HEK293 (cell line): ENCODE measurements around the gene TAF6L.

Source experiments
- CTCF ChIA-PET: fragments of 350-600 bp; formaldehyde crosslinking; extraction: SDS; loops from one replicate; lab custom pipeline; 2021; ENCODE audit warnings: antibody characterized with exemption; lab: Yijun Ruan, JAX
- POLR2A ChIA-PET: fragments of 300-600 bp; formaldehyde crosslinking; extraction: SDS; loops from one replicate; lab custom pipeline; 2020; ENCODE audit warnings: antibody characterized with exemption, inconsistent platforms; lab: Yijun Ruan, JAX
- H3K27ac ChIP-seq: fragments of 200-500 bp; sonication (Bioruptor generic); 2 replicates; pipeline ENCODE4 v1.5.1; 2014; ENCODE audit warnings: low read depth, low read length, control low read depth, inconsistent platforms; ENCODE audit errors: extremely low read depth
- H3K36me3 ChIP-seq, 2 experiments: fragments of 200-500 bp in 1 of 2; sonication (Bioruptor generic) in 1 of 2; 1 replicate in 1 of 2; 2 replicates in 1 of 2; pipeline ENCODE4 v1.5.1; 2014 to 2017; ENCODE audit warnings: inconsistent platforms in 2 of 2, low read length in 2 of 2; ENCODE audit not compliant: control insufficient read depth in 2 of 2, insufficient read depth in 1 of 2
- H3K4me1 ChIP-seq: fragments of 200-500 bp; sonication (Bioruptor generic); 2 replicates; pipeline ENCODE4 v1.5.1; 2014; ENCODE audit warnings: mild to moderate bottlenecking, low read length, inconsistent platforms; ENCODE audit not compliant: control insufficient read depth, insufficient read depth
- H3K4me3 ChIP-seq: 2 replicates; pipeline ENCODE4 v1.5.1; 2011; ENCODE audit warnings: low read depth, mild to moderate bottlenecking, control low read depth, low read length, moderate library complexity
- H3K9me3 ChIP-seq: fragments of 200-500 bp; sonication (Bioruptor generic); 2 replicates; pipeline ENCODE4 v1.5.1; 2014; ENCODE audit warnings: low read depth, low read length, inconsistent platforms; ENCODE audit not compliant: control insufficient read depth, insufficient read depth
- KLF10 ChIP-seq: fragments of 450-650 bp; IDR thresholded peaks from 2 replicates; pipeline ENCODE4 v1.5.1; 2018; ENCODE audit warnings: missing biosample characterization, mild to moderate bottlenecking, missing genetic modification characterization
- KLF8 ChIP-seq: fragments of 450-650 bp; formaldehyde crosslinking; IDR thresholded peaks from 2 replicates; pipeline ENCODE4 v1.5.1; 2016; ENCODE audit warnings: missing biosample characterization, missing genetic modification characterization
- KLF9 ChIP-seq: fragments of 450-650 bp; formaldehyde crosslinking; IDR thresholded peaks from 2 replicates; pipeline ENCODE4 v1.5.1; 2016; ENCODE audit warnings: missing biosample characterization, missing genetic modification characterization, low read depth
- SP7 ChIP-seq: fragments of 450-650 bp; formaldehyde crosslinking; IDR thresholded peaks from 2 replicates; pipeline ENCODE4 v1.5.1; 2016; ENCODE audit warnings: missing biosample characterization, missing genetic modification characterization
- TRIM28 ChIP-seq: IDR thresholded peaks from 2 replicates; pipeline ENCODE4 v1.6.1; 2011; ENCODE audit warnings: low read length, control low read depth, borderline replicate concordance
- ZBTB7A ChIP-seq: fragments of 450-650 bp; formaldehyde crosslinking; IDR thresholded peaks from 2 replicates; pipeline ENCODE4 v1.5.1; 2016; ENCODE audit warnings: low read depth, missing biosample characterization, missing genetic modification characterization
- ZFP3 ChIP-seq: fragments of 450-650 bp; formaldehyde crosslinking; IDR thresholded peaks from 2 replicates; pipeline ENCODE4 v1.5.1; 2016; ENCODE audit warnings: low read depth, missing biosample characterization, missing genetic modification characterization
- ZNF132 ChIP-seq: fragments of 450-650 bp; formaldehyde crosslinking; IDR thresholded peaks from 2 replicates; pipeline ENCODE4 v1.5.1; 2017; ENCODE audit warnings: missing biosample characterization, missing genetic modification characterization, borderline replicate concordance
- ZNF433 ChIP-seq: fragments of 450-650 bp; formaldehyde crosslinking; IDR thresholded peaks from 2 replicates; pipeline ENCODE4 v1.5.1; 2016; ENCODE audit warnings: missing biosample characterization, missing genetic modification characterization, low read depth
- ZNF48 ChIP-seq: fragments of 450-650 bp; formaldehyde crosslinking; IDR thresholded peaks from 2 replicates; pipeline ENCODE4 v1.5.1; 2016; ENCODE audit warnings: missing biosample characterization, missing genetic modification characterization
- ZNF510 ChIP-seq: fragments of 450-650 bp; formaldehyde crosslinking; IDR thresholded peaks from 2 replicates; pipeline ENCODE4 v1.5.1; 2018; ENCODE audit warnings: mild to moderate bottlenecking, missing genetic modification characterization, missing biosample characterization; ENCODE audit not compliant: insufficient replicate concordance
- ZNF529 ChIP-seq: fragments of 450-650 bp; formaldehyde crosslinking; IDR thresholded peaks from 2 replicates; pipeline ENCODE4 v1.5.1; 2017; ENCODE audit warnings: missing genetic modification characterization, missing biosample characterization; ENCODE audit not compliant: insufficient replicate concordance
- ZNF544 ChIP-seq: fragments of 450-650 bp; formaldehyde crosslinking; IDR thresholded peaks from 2 replicates; pipeline ENCODE4 v1.5.0; 2017; ENCODE audit warnings: missing biosample characterization, missing genetic modification characterization
- ZNF548 ChIP-seq: fragments of 450-650 bp; formaldehyde crosslinking; IDR thresholded peaks from 2 replicates; pipeline ENCODE4 v1.5.1; 2016; ENCODE audit warnings: missing biosample characterization, missing genetic modification characterization
- TF ChIP-seq, protein P1 (sequence below): fragments of 450-650 bp; formaldehyde crosslinking; IDR thresholded peaks from 2 replicates; pipeline ENCODE4 v1.5.1; 2017; ENCODE audit warnings: missing biosample characterization, missing genetic modification characterization
- TF ChIP-seq, protein P2 (sequence below): fragments of 450-650 bp; formaldehyde crosslinking; IDR thresholded peaks from 2 replicates; pipeline ENCODE4 v1.5.1; 2016; ENCODE audit warnings: missing biosample characterization, missing genetic modification characterization
- TF ChIP-seq, protein P3 (sequence below): fragments of 450-650 bp; formaldehyde crosslinking; IDR thresholded peaks from 2 replicates; pipeline ENCODE4 v1.5.1; 2016; ENCODE audit warnings: missing biosample characterization, missing genetic modification characterization
- TF ChIP-seq, protein P4 (sequence below): fragments of 450-650 bp; formaldehyde crosslinking; IDR thresholded peaks from 2 replicates; pipeline ENCODE4 v1.5.1; 2017; ENCODE audit warnings: missing biosample characterization, missing genetic modification characterization
- TF ChIP-seq, protein P5 (sequence below): fragments of 450-650 bp; formaldehyde crosslinking; IDR thresholded peaks from 2 replicates; pipeline ENCODE4 v1.5.1; 2017; ENCODE audit warnings: missing biosample characterization, missing genetic modification characterization
- TF ChIP-seq, protein P6 (sequence below): fragments of 450-650 bp; formaldehyde crosslinking; IDR thresholded peaks from 2 replicates; pipeline ENCODE4 v1.5.1; 2016; ENCODE audit warnings: missing biosample characterization, missing genetic modification characterization
- TF ChIP-seq, protein P7 (sequence below): fragments of 450-650 bp; formaldehyde crosslinking; optimal IDR thresholded peaks from 2 replicates; pipeline ENCODE3; 2016; ENCODE audit warnings: missing biosample characterization, mild to moderate bottlenecking, missing genetic modification characterization

TAF6L gene

DNA sequence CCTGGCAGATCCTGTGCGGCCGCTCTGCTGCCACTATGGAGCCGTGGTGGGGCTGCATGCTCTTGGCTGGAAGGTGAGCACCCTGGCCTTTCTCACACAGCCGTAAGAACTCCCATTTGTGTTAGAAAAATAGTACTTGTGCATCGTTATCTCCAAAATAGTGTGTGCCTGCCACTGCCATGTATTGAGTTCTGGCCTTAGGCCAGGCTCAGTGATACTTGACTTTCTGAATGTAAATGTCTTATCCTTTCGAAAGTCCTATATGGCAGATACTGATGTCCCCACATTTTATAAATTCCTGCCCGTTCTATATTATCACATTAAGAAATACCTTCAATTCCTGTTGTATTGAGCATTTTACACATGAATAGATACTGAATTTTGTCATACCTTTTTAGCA is 11.6 kb downstream of the TAF6L start:
- ChIA-PET CTCF (no interaction called here), POLR2A (no interaction called here)
- peaks cover 0 to 42% of the 10 kb centered on the region in 2 experiments; a peak in 2 of 3 replicates for H3K36me3 ChIP-seq
- no peaks in the 10 kb centered on the region for H3K4me1 ChIP-seq
- TF ChIP-seq ZNF510 (tag by site-specific recombination), result no peak
- TF ChIP-seq, protein P1, sequence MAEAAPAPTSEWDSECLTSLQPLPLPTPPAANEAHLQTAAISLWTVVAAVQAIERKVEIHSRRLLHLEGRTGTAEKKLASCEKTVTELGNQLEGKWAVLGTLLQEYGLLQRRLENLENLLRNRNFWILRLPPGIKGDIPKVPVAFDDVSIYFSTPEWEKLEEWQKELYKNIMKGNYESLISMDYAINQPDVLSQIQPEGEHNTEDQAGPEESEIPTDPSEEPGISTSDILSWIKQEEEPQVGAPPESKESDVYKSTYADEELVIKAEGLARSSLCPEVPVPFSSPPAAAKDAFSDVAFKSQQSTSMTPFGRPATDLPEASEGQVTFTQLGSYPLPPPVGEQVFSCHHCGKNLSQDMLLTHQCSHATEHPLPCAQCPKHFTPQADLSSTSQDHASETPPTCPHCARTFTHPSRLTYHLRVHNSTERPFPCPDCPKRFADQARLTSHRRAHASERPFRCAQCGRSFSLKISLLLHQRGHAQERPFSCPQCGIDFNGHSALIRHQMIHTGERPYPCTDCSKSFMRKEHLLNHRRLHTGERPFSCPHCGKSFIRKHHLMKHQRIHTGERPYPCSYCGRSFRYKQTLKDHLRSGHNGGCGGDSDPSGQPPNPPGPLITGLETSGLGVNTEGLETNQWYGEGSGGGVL, result no peak
- no peak for TF ChIP-seq ZNF132 (tag by site-specific recombination)
- TF ChIP-seq, protein P2, sequence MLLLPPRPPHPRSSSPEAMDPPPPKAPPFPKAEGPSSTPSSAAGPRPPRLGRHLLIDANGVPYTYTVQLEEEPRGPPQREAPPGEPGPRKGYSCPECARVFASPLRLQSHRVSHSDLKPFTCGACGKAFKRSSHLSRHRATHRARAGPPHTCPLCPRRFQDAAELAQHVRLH (tag by site-specific recombination), result no peak
- H3K9me3 ChIP-seq, result no peaks in the 10 kb centered on the region
- H3K4me3 ChIP-seq, result no peak overlapping the region
- H3K27ac ChIP-seq, result no peak overlapping the region

DNA sequence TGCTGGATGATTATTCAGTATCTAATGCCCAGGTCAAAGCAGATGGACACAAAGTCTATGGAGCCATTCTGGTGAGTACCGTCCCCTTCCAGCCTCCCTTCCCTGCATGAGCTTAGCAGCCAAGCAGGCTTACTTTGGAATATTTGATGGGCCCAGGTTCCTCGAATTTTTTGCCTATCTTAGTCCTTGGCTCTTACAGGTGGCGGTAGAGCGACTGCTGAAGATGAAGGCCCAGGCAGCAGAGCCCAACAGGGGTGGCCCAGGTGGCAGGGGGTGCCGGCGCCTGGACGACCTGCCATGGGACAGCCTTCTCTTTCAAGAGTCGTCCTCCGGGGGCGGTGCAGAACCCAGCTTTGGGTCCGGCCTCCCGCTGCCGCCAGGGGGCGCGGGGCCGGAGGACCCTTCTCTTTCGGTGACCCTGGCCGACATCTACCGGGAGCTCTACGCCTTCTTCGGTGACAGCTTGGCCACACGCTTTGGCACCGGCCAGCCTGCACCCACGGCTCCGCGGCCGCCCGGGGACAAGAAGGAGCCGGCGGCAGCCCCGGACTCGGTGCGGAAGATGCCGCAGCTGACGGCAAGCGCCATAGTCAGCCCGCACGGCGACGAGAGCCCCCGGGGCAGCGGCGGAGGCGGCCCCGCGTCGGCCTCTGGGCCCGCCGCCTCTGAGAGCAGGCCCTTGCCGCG is 15.3 kb downstream of the TAF6L start:
- peaks cover 0 to 50% of the 10 kb centered on the region in 2 experiments; a peak in 1 of 3 replicates for H3K36me3 ChIP-seq
- no peaks in the 10 kb centered on the region for H3K4me1 ChIP-seq
- ChIA-PET POLR2A (interaction anchor here (0.6 to 5.6 kb wide), 30 partner anchors 11 to 247 kb away, joined by 3 to 54 read pairs (median 6); partner anchors contain the start of genes B3GAT3, C11orf98, CSKMT and HNRNPUL2), CTCF (interaction anchor here (0.6 to 3.2 kb wide), 43 partner anchors 9 to 1445 kb away, joined by 3 to 45 read pairs (median 4); partner anchors contain the start of genes C11orf98, HNRNPUL2, STX5 and TAF6L)
- H3K9me3 ChIP-seq, result no peaks in the 10 kb centered on the region
- H3K4me3 ChIP-seq, result peak overlapping the region; percentile 87
- H3K27ac ChIP-seq, result peak overlapping the region; percentile 76
- TF ChIP-seq SP7 (tag by site-specific recombination), result peak; percentile 10; the same call in 1 of the 2 replicates
- TF ChIP-seq, protein P3, sequence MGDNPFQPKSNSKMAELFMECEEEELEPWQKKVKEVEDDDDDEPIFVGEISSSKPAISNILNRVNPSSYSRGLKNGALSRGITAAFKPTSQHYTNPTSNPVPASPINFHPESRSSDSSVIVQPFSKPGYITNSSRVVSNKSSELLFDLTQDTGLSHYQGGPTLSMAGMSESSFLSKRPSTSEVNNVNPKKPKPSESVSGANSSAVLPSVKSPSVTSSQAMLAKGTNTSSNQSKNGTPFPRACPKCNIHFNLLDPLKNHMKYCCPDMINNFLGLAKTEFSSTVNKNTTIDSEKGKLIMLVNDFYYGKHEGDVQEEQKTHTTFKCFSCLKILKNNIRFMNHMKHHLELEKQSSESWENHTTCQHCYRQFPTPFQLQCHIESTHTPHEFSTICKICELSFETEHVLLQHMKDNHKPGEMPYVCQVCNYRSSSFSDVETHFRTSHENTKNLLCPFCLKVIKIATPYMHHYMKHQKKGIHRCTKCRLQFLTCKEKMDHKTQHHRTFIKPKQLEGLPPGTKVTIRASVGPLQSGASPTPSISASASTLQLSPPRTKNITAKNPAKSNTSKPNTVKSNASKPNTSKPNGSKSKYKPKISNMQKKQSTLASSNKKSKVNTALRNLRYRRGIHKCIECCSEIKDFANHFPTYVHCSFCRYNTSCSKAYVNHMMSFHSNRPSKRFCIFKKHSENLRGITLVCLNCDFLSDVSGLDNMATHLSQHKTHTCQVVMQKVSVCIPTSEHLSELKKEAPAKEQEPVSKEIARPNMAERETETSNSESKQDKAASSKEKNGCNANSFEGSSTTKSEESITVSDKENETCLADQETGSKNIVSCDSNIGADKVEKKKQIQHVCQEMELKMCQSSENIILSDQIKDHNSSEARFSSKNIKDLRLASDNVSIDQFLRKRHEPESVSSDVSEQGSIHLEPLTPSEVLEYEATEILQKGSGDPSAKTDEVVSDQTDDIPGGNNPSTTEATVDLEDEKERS (tag by site-specific recombination), result no peak
- no peak for TF ChIP-seq ZNF48 (tag by site-specific recombination)
- TF ChIP-seq, protein P4, sequence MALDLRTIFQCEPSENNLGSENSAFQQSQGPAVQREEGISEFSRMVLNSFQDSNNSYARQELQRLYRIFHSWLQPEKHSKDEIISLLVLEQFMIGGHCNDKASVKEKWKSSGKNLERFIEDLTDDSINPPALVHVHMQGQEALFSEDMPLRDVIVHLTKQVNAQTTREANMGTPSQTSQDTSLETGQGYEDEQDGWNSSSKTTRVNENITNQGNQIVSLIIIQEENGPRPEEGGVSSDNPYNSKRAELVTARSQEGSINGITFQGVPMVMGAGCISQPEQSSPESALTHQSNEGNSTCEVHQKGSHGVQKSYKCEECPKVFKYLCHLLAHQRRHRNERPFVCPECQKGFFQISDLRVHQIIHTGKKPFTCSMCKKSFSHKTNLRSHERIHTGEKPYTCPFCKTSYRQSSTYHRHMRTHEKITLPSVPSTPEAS, result no peak
- TF ChIP-seq ZNF529, result no peak
- no peak for TF ChIP-seq ZNF433 (tag by site-specific recombination)
- TF ChIP-seq ZFP3 (tag by site-specific recombination), result no peak
- TF ChIP-seq, protein P5, sequence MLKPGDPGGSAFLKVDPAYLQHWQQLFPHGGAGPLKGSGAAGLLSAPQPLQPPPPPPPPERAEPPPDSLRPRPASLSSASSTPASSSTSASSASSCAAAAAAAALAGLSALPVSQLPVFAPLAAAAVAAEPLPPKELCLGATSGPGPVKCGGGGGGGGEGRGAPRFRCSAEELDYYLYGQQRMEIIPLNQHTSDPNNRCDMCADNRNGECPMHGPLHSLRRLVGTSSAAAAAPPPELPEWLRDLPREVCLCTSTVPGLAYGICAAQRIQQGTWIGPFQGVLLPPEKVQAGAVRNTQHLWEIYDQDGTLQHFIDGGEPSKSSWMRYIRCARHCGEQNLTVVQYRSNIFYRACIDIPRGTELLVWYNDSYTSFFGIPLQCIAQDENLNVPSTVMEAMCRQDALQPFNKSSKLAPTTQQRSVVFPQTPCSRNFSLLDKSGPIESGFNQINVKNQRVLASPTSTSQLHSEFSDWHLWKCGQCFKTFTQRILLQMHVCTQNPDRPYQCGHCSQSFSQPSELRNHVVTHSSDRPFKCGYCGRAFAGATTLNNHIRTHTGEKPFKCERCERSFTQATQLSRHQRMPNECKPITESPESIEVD, result no peak
- TF ChIP-seq KLF8 (tag by site-specific recombination), result 0 out of 2 replicates have a peak, but pooled peaks have one; percentile 11
- TF ChIP-seq, protein P6, sequence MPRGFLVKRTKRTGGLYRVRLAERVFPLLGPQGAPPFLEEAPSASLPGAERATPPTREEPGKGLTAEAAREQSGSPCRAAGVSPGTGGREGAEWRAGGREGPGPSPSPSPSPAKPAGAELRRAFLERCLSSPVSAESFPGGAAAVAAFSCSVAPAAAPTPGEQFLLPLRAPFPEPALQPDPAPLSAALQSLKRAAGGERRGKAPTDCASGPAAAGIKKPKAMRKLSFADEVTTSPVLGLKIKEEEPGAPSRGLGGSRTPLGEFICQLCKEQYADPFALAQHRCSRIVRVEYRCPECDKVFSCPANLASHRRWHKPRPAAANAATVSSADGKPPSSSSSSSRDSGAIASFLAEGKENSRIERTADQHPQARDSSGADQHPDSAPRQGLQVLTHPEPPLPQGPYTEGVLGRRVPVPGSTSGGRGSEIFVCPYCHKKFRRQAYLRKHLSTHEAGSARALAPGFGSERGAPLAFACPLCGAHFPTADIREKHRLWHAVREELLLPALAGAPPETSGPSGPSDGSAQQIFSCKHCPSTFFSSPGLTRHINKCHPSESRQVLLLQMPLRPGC (tag by site-specific recombination), result no peak
- no peak for TF ChIP-seq TRIM28
- peak; percentile 28; the same call in 1 of the 2 replicates for TF ChIP-seq KLF9 (tag by site-specific recombination)
- TF ChIP-seq, protein P7, sequence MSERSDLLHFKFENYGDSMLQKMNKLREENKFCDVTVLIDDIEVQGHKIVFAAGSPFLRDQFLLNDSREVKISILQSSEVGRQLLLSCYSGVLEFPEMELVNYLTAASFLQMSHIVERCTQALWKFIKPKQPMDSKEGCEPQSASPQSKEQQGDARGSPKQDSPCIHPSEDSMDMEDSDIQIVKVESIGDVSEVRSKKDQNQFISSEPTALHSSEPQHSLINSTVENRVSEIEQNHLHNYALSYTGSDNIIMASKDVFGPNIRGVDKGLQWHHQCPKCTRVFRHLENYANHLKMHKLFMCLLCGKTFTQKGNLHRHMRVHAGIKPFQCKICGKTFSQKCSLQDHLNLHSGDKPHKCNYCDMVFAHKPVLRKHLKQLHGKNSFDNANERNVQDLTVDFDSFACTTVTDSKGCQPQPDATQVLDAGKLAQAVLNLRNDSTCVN (tag by site-specific recombination), result no peak
- no peak for TF ChIP-seq ZNF544 (tag by site-specific recombination)
- no peak; the same call in 1 of the 2 replicates for TF ChIP-seq ZBTB7A (tag by site-specific recombination)
- no peak for TF ChIP-seq ZNF548 (tag by site-specific recombination)
- TF ChIP-seq KLF10 (tag by site-specific recombination), result no peak; the same call in 1 of the 2 replicates
